ENCODE measurements around the gene SMAD6.
A peak's percentile ranks its signal among the peaks of the same experiment; 100 is the strongest.

The SMAD6 gene

DNA sequence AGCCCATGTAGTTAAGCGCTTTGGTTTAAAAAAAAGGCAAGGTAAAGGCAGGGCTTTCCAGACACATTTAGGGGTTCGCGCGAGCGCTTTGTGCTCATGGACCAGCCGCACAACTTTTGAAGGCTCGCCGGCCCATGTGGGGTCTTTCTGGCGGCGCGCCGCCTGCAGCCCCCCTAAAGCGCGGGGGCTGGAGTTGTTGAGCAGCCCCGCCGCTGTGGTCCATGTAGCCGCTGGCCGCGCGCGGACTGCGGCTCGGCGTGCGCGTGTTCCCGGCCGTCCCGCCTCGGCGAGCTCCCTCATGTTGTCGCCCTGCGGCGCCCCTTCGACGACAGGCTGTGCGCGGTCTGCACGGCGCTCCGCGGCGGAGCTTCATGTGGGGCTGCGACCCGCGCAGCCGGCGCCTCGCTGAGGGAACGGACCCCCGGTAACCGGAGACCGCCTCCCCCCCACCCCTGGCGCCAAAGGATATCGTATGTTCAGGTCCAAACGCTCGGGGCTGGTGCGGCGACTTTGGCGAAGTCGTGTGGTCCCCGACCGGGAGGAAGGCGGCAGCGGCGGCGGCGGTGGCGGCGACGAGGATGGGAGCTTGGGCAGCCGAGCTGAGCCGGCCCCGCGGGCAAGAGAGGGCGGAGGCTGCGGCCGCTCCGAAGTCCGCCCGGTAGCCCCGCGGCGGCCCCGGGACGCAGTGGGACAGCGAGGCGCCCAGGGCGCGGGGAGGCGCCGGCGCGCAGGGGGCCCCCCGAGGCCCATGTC, 927 bp downstream of the SMAD6 start:
- peaks cover 46% of the 10 kb centered on the region for H3K4me1 ChIP-seq
- H3K9me3 ChIP-seq = no peaks in the 10 kb centered on the region
- H3K27me3 ChIP-seq (ENCODE audit: low read depth) = no peaks in the 10 kb centered on the region
- in situ Hi-C loops (cut with MboI; ENCODE audit: low sequenced_read_pairs) = no loop called here
- H3K36me3 ChIP-seq (replicated peaks) = 0 out of 2 replicates have a peak, but pooled peaks cover 7% of the 10 kb centered on the region
- peak overlapping the region; percentile 60 for H3K4me3 ChIP-seq
- peak in 1 of 2 experiments; percentile 64 for DNase-seq (ENCODE audit: low spot score in 2 of 2)

DNA sequence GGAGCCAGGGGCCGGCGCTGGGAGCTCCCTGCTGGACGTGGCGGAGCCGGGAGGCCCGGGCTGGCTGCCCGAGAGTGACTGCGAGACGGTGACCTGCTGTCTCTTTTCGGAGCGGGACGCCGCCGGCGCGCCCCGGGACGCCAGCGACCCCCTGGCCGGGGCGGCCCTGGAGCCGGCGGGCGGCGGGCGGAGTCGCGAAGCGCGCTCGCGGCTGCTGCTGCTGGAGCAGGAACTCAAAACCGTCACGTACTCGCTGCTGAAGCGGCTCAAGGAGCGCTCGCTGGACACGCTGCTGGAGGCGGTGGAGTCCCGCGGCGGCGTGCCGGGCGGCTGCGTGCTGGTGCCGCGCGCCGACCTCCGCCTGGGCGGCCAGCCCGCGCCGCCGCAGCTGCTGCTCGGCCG, 1.5 kb downstream of the SMAD6 start:
- peaks cover 46% of the 10 kb centered on the region for H3K4me1 ChIP-seq
- peak overlapping the region; percentile 60 for H3K4me3 ChIP-seq
- no peaks in the 10 kb centered on the region for H3K9me3 ChIP-seq
- DNase-seq (ENCODE audit: low spot score in 2 of 2) = peak; percentile 39 to 64
- in situ Hi-C loops (cut with MboI; ENCODE audit: low sequenced_read_pairs) = no loop called here
- no peaks in the 10 kb centered on the region for H3K27me3 ChIP-seq (ENCODE audit: low read depth)
- H3K36me3 ChIP-seq (replicated peaks) = 0 out of 2 replicates have a peak, but pooled peaks cover 7% of the 10 kb centered on the region

GRCh38 chr15:66704019-66704802, 2.2 kb downstream of the SMAD6 start:
- peak overlapping the region; percentile 60 for H3K4me3 ChIP-seq

DNA sequence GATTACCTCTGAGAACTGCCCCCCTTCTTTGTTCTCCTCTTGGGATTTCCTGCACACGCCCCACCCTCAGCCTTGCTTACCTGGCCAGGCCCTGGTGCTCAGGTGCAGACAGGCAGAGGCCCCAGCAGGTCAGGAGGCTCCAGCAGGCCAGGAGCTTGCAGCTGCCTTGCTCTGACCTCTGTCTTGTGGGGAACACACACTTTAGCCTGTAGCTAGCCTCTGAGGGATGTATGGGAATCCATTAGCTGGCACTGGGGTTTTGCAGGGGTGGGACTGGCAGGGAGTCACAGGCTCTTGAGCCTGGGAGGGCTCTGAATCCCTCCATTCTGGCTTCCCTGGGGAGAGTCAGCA, 2.7 kb downstream of the SMAD6 start:
- Histone ChIP-seq H3K27me3 (ENCODE audit: low read depth) (no peaks in the 10 kb centered on the region), H3K4me3 (peak overlapping the region; percentile 60), H3K9me3 (no peaks in the 10 kb centered on the region), H3K36me3 (replicated peaks) (0 out of 2 replicates have a peak, but pooled peaks cover 7% of the 10 kb centered on the region), H3K4me1 (peaks cover 46% of the 10 kb centered on the region)
- DNase-seq (ENCODE audit: low spot score in 2 of 2) = no peak
- in situ Hi-C loops (cut with MboI; ENCODE audit: low sequenced_read_pairs) = no loop called here

More at GRCh38 chr15:66704019-66704802, 2.2 kb downstream of the SMAD6 start:
- peaks cover 46% of the 10 kb centered on the region for H3K4me1 ChIP-seq
- no peak for DNase-seq (ENCODE audit: low spot score in 2 of 2)
- no peaks in the 10 kb centered on the region for H3K27me3 ChIP-seq (ENCODE audit: low read depth)
- no peaks in the 10 kb centered on the region for H3K9me3 ChIP-seq
- H3K36me3 ChIP-seq (replicated peaks) = 0 out of 2 replicates have a peak, but pooled peaks cover 7% of the 10 kb centered on the region
- in situ Hi-C loops (cut with MboI; ENCODE audit: low sequenced_read_pairs) = no loop called here

GRCh38 chr15:66705277-66706146, 3.5 kb downstream of the SMAD6 start:
- no peak for DNase-seq (ENCODE audit: low spot score in 2 of 2)
- H3K9me3 ChIP-seq = no peaks in the 10 kb centered on the region
- H3K4me3 ChIP-seq = peak overlapping the region; percentile 60
- no peaks in the 10 kb centered on the region for H3K27me3 ChIP-seq (ENCODE audit: low read depth)
- in situ Hi-C loops (cut with MboI; ENCODE audit: low sequenced_read_pairs) = no loop called here
- H3K4me1 ChIP-seq = peaks cover 40% of the 10 kb centered on the region
- 0 out of 2 replicates have a peak, but pooled peaks cover 7% of the 10 kb centered on the region for H3K36me3 ChIP-seq (replicated peaks)

DNA sequence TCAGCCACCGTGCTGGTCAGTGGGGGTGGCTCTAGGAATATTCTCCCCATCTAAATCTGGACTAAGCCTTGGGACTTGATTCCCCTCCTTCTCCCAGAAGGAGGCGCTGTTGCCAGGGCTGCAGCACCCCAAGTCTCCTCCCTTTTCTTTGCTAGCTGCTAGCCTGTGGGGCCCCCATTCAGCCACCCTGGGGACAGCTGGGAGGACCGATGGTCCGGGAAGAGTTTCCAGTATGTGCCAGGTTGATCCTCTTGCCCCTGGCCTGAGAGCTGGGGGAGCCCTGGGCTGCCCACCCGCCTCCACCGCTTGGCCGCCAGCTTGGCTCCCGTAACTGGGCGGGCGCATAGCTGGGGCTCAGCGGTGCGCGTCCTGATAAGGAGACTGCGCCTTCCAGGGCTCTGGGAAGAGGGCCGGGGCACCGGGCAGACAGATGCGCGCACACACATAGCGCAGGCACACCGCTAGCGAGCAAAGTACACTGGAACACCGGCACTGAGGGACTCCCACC, 4.2 kb downstream of the SMAD6 start:
- Histone ChIP-seq H3K4me1 (peaks cover 39% of the 10 kb centered on the region), H3K36me3 (replicated peaks) (0 out of 2 replicates have a peak, but pooled peaks cover 7% of the 10 kb centered on the region), H3K9me3 (no peaks in the 10 kb centered on the region), H3K27me3 (ENCODE audit: low read depth) (no peaks in the 10 kb centered on the region), H3K4me3 (no peak overlapping the region; the same call in 1 of the 2 replicates)
- in situ Hi-C loops (cut with MboI; ENCODE audit: low sequenced_read_pairs) = no loop called here
- peak in 1 of 2 experiments; percentile 45 for DNase-seq (ENCODE audit: low spot score in 2 of 2)

GRCh38 chr15:66706840-66707239, 4.8 kb downstream of the SMAD6 start:
- Histone ChIP-seq H3K4me3 (no peak overlapping the region), H3K36me3 (replicated peaks) (peaks cover 7% of the 10 kb centered on the region; the same call in 1 of the 2 replicates), H3K9me3 (no peaks in the 10 kb centered on the region), H3K27me3 (ENCODE audit: low read depth) (no peaks in the 10 kb centered on the region), H3K4me1 (peaks cover 39% of the 10 kb centered on the region)
- in situ Hi-C loops (cut with MboI; ENCODE audit: low sequenced_read_pairs) = no loop called here
- DNase-seq (ENCODE audit: low spot score in 2 of 2) = no peak

- in situ Hi-C loops (cut with MboI; ENCODE audit: low sequenced_read_pairs) = no loop called here
Observed at GRCh38 chr15:66707310-66708082, 5.5 kb downstream of the SMAD6 start.

DNA sequence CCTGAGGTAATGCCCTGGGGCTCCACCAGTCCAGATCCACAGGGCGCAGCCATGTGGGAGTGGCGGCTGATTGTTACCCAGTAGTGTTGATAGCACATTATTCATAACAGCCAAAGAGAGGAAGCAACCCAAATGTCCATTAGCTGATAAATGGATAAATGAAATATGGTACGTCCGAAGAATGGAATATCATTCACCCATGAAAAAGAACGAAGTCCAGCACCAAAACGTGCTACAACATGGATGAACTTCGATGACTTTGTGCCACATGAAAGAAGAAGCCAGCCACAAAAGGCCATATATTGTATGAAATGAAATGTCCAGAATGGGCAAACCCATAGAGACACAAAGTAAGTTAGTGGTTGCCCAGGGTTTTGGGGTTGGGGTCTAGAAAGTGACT, 6.4 kb downstream of the SMAD6 start:
- peaks cover 39% of the 10 kb centered on the region for H3K4me1 ChIP-seq

More at GRCh38 chr15:66707310-66708082, 5.5 kb downstream of the SMAD6 start:
- Histone ChIP-seq H3K27me3 (ENCODE audit: low read depth) (no peaks in the 10 kb centered on the region), H3K36me3 (replicated peaks) (peaks cover 7% of the 10 kb centered on the region; the same call in 1 of the 2 replicates), H3K4me1 (peaks cover 39% of the 10 kb centered on the region), H3K4me3 (no peak overlapping the region), H3K9me3 (no peaks in the 10 kb centered on the region)
- DNase-seq (ENCODE audit: low spot score in 2 of 2) = peak; percentile 92 to 95

DNA sequence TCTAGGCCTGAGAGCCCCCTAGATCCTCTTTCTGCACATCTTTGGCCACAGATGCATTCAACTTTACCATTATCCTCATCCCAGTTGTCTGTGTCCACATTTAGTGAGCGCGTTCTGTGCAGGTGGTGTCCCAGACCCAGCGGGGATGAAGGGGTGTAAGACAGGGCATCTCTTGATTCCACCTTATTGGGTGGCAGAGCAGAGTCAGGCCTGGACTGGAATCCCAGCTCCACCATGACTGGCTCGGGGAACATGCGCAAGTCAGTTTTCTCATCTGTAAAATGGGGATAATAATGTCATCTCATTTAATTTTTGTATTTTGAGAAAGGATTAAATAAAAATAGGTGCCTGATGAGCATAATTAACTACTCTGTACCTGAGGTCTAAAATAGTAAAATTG, 7.8 kb downstream of the SMAD6 start:
- DNase-seq (ENCODE audit: low spot score in 2 of 2) = no peak
- H3K4me1 ChIP-seq = peaks cover 31% of the 10 kb centered on the region
- no peak overlapping the region for H3K4me3 ChIP-seq
- H3K9me3 ChIP-seq = no peaks in the 10 kb centered on the region
- H3K36me3 ChIP-seq (replicated peaks) = peaks cover 7% of the 10 kb centered on the region; the same call in 1 of the 2 replicates
- in situ Hi-C loops (cut with MboI; ENCODE audit: low sequenced_read_pairs) = no loop called here
- no peaks in the 10 kb centered on the region for H3K27me3 ChIP-seq (ENCODE audit: low read depth)

More for the DNA sequence above, 6.4 kb downstream of the SMAD6 start:
- H3K27me3 ChIP-seq (ENCODE audit: low read depth) = no peaks in the 10 kb centered on the region
- H3K36me3 ChIP-seq (replicated peaks) = peaks cover 7% of the 10 kb centered on the region; the same call in 1 of the 2 replicates
- in situ Hi-C loops (cut with MboI; ENCODE audit: low sequenced_read_pairs) = no loop called here
- no peaks in the 10 kb centered on the region for H3K9me3 ChIP-seq
- DNase-seq (ENCODE audit: low spot score in 2 of 2) = no peak
- no peak overlapping the region for H3K4me3 ChIP-seq

DNA sequence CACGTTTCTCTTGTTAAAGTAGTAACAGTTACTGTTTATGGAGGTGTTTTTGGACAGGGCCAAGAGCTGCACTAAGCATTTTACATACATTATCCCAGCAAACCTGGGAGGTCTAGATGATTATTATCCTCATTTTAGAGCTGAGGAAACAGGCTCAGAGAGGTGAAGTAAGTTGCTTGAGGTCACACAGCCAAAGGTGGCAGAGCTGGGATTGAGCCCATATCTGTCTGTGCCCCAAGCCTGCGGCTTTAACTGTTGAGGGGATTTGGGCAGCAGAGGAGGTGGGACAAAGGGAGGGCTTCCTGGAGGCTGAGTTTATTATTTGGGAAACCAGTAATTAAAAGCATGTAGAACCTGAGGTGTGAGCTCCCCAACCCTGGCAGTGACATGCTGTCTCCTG, 9.2 kb downstream of the SMAD6 start:
- DNase-seq (ENCODE audit: low spot score in 2 of 2) = no peak
- in situ Hi-C loops (cut with MboI; ENCODE audit: low sequenced_read_pairs) = no loop called here
- Histone ChIP-seq H3K4me1 (peaks cover 24% of the 10 kb centered on the region), H3K36me3 (replicated peaks) (peaks cover under 1% of the 10 kb centered on the region), H3K9me3 (no peaks in the 10 kb centered on the region), H3K27me3 (ENCODE audit: low read depth) (no peaks in the 10 kb centered on the region), H3K4me3 (no peak overlapping the region)

GRCh38 chr15:66711862-66712261, 9.8 kb downstream of the SMAD6 start:
- Histone ChIP-seq H3K4me3 (no peak overlapping the region), H3K9me3 (no peaks in the 10 kb centered on the region), H3K36me3 (replicated peaks) (peaks cover 3% of the 10 kb centered on the region), H3K27me3 (ENCODE audit: low read depth) (no peaks in the 10 kb centered on the region), H3K4me1 (peaks cover 18% of the 10 kb centered on the region)
- DNase-seq (ENCODE audit: low spot score in 2 of 2) = no peak
- in situ Hi-C loops (cut with MboI; ENCODE audit: low sequenced_read_pairs) = no loop called here
